ENCODE measurements around the gene DISC1.
A peak's percentile ranks its signal among the peaks of the same experiment; 100 is the strongest.
"Not testable (repeated sequence)": the region's sequence is repeated elsewhere in the genome, so short reads cannot be mapped to it uniquely, and the experiment has no call there.

The DISC1 gene

DNA sequence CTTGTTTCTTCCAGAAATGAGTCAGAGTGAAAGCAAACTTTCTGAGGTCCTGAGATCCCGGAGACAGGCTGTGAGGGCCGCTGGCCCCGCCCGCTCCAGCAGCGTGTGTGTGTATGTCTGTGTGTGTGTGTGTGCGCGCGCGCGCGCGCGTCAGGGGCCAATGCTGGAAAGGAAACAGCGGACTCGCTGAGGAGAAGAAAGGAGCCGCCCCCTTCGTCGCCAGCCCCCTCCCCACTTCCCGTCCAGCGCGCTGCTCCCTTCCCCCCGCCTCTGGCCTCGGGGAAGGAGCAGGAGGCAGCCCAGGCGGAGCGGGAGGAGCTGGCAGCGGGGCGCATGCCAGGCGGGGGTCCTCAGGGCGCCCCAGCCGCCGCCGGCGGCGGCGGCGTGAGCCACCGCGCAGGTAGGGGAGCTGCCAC lies at the start of gene DISC1:
Gene DISC1, plus strand, starts transcription at position 256 of the 416 bp plus-strand sequence. Its CDS starts 78 bp downstream, at position 334.
- DNase-seq (ENCODE audit: low read depth in 2 of 3, low spot score in 1 of 3), result peak in 2 of 3 donors; percentile 42 to 52

DNA sequence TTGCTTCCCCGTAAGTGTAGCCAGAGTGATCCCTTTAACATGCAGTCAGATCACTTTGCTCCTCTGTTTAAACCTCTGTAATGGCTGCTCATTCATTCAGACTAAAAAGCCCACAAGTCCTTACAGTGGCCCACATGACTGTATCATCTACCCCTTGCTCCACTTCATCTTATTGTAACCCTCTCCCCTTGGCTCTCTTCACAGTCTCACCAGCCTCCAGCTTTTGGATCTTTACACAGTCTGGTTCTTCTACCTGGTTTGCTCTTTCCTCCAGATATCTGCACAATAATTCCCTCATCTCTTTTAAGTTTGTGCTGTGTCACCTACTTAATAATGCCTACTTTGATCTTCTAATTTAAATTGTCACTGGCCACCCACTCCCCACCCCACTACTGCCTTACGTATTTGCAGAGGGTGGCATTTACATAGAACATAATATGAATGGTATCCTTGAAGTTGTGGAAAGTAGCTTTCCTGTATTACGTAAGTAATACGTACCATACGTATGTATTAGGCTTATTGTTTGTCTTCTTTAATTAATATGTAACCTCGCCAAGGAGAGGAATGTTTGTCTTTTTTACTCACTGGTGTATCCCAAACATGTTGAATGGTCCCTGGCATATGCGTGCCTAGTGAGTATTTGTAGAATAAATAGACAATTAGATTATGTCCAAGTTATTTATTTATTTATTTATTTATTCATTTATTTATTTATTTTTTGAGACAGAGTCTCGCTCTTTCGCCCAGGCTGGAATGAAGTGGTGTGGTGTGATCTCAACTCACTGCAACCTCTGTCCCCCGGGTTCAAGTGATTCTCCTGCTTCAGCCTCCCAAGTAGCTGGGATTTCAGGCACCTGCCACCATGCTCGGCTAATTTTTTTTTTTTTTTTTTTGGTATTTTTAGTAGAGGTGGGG lies 49.5 kb upstream of the DISC1 start:
- DNase-seq (ENCODE audit: low read depth in 2 of 3, low spot score in 1 of 3), result no peak

DNA sequence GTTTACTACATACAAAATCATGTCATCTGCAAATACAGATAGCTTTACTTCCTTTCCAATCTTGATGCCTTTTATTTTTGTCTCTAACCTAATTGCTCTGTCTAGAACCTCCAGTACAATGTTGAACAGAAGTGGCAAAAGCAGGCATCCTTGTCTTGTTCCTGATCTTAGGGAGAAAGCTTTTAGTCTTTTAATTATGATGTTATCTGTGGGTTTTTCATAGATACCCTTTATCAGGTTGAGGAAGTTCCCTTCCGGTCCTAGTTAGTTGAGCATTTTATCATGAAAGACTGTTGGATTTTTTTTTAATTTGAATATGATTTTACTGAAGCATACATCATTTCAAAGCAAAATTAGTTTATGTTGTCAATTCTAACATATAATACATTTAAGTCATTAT lies 45.7 kb upstream of the DISC1 start:
- no peak for DNase-seq (ENCODE audit: low read depth in 2 of 3, low spot score in 1 of 3)

DNA sequence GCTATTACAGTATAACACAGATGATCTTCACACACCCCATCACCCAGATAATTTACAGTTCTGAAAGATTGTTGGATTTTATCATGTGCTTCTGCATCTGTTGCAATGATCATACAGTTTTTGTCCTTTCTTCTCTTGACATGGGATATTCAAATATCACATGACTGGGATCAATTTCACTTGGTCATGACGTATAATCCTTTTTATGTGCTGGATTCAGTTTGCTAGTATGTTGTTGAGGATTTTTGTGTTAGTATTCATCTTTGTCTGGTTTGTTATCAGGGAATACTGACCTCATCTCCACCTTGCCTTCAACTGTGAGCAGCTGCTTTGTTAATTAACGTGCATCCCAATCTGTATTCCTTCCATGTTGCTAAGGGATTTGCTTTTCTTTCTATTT lies 44.7 kb upstream of the DISC1 start:
- DNase-seq (ENCODE audit: low read depth in 2 of 3, low spot score in 1 of 3), result no peak

DNA sequence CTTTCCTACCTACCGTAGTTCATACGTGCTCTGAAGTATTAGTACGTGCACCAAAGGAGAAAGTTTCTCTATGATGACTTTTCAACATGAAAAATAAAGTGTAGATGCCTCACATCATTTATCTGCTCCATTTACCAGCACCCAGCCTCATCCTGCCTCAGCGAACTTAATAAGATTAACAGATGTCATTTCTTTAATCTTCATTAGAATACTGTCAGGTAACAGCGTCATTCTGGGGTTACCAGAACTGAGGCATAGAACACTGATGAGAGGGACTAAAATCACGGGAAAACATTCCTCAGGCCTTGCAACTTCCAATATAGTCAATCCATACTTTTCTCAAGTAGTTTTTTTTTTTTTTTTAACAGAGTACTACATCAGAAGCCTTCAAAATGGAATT lies 43.2 kb upstream of the DISC1 start:
- DNase-seq (ENCODE audit: low read depth in 2 of 3, low spot score in 1 of 3), result no peak

DNA sequence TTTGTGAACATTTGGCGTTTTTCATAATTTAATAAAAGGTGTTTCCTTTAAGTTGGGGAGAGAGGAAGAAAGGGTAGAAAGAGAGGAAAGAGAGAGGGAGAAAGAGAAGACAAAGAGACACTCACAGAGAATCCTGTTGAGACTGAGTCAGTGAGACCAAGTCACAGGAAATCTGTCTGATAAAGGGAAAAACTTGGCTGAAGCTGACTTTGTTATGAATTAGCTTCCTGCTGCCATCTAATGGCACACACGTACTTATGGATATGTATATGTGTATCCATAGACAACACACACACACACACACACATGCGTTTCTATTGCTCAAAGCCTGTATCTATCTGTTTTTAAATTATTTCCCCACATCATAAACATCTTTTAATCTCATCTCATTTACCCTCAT lies 42.5 kb upstream of the DISC1 start:
- DNase-seq (ENCODE audit: low read depth in 2 of 3, low spot score in 1 of 3), result no peak

DNA sequence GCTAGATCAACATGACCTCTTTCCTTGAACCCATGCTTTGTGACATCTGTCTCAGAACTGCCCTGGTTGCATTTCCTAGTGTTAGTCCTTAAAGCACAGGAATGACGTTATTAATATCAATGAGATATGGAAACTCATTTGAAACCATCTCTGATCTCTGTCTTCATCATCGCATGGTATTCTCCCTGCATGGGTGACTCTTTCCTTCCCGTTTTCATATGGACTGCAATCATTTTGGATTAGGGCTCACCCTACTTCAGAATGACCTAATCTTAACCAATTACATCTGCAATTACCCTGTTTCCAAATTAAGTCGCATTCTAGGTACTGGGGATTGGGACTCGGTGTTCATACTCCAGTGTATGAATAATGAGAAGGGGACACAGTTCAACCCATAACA lies 41.7 kb upstream of the DISC1 start:
- DNase-seq (ENCODE audit: low read depth in 2 of 3, low spot score in 1 of 3), result no peak

DNA sequence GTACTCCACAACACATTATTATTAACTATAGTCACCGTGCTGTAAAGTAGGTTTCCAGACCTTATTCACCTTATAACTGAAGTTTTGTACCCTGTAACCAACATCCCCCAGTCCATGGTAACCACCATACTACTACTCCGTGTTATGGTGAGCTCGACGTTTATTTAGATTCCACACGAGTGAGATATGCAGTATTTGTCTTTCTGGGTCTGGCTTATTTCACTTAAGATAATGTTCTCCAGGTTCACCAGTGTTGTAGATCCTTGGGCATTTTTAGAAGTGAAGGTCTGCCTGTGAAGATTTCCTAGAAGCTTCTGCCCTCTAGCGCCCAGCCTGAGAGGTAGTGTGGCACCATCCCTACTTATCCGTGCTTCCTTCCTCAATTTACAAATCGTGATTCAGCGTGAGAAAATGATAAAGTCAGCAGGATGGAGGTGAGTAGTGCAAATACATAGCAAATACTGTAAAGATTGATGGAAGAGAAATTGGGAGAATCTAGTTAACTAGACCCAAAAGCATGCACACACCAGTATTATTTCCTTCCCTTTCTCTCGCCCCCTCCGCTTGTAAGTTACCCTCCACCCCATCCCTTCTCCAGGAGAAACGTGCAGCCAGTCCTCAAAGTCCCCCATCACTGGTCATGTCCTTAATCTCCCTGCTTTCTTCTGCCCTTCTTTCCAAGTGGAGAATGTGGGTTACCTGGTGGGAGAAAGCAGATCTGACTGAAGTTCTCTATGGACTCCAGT lies 36.0 kb upstream of the DISC1 start:
- peak in 2 of 3 donors; percentile 15 to 34 for DNase-seq (ENCODE audit: low read depth in 2 of 3, low spot score in 1 of 3)

DNA sequence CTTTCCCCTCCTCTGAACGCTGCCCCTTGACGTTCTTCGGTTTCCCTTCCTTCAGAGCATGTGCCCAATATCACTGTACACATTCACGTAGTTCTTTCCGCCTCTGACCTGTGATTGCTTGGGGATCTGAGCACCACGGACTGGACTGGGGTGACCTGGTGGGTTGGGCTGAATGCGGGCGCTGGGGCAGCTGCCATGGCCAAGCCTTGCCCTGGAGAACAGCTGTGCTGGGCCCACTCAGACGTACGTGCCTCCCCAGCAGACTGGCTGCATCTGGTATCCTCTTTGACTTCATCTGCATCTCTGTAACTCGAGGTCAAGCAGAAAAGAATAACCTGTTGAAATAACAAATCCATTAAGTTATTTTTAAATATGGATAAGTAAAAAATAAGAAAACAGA lies 35.1 kb upstream of the DISC1 start:
- no peak for DNase-seq (ENCODE audit: low read depth in 2 of 3, low spot score in 1 of 3)

DNA sequence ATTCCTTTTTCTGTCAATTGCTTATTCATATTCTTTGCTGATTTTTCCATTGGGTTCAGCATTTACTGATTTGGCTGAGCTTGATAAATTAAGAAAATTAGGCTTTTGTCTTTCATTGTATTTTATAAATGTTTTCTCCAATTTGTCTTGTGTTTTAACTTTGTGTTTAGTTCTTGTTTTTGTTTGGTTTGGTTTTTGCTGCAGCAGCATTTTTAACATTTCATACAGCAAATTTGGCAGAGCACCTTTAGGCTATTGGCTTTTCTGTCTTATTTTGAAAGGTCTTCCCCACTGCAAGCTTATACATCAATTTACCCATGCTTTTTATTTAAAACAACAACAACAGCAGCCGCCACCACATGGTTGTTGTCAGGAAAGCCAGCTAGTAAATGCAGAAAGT lies 33.8 kb upstream of the DISC1 start:
- DNase-seq (ENCODE audit: low read depth in 2 of 3, low spot score in 1 of 3), result no peak

DNA sequence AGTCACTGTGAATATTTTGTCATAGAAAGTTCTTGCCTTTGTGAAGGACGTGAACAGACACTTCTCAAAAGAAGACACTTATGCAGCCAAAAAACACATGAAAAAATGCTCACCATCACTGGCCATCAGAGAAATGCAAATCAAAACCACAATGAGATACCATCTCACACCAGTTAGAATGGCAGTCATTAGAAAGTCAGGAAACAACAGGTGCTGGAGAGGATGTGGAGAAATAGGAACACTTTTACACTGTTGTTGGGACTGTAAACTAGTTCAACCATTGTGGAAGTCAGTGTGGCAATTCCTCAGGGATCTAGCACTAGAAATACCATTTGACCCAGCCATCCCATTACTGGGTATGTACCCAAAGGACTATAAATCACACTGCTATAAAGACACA lies 33.3 kb upstream of the DISC1 start:
- DNase-seq (ENCODE audit: low read depth in 2 of 3, low spot score in 1 of 3), result not testable (repeated sequence)

DNA sequence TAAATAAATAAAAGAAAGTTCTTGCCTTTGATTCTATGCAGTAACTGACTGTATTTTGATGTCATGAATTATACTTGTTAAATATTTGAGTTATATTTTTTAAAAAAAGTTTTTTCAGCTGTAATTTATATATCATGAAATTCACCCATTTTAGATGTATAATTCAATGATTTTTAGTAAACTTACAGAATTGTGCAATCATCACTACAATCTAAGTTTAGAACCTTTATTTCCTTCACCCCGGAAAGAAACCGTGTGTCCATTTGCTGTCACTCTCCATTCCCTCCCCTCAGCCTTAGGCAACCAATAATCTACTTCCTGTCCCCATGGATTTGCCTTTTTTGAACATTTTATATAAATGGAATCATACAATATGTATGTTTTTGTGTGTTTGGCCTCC lies 32.5 kb upstream of the DISC1 start:
- DNase-seq (ENCODE audit: low read depth in 2 of 3, low spot score in 1 of 3), result no peak

DNA sequence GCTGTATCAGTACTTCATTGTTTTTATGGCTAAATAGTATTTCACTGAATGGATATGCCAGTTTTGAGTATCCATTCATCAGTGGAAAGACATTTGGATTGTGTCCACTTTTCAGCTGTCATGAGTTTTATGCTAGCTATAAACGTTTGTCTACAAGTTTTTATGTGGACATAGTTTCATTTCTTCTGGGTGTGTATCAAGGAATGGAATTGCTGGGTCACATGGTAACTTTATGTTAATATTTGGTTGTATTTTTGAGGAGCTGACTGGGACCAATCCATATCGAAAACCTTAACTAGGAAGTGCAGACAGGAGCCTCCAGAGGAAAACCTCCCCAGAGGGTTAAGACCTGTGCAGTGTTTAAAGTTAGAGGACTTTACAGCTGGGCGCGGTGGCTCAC lies 31.8 kb upstream of the DISC1 start:
- no peak for DNase-seq (ENCODE audit: low read depth in 2 of 3, low spot score in 1 of 3)

DNA sequence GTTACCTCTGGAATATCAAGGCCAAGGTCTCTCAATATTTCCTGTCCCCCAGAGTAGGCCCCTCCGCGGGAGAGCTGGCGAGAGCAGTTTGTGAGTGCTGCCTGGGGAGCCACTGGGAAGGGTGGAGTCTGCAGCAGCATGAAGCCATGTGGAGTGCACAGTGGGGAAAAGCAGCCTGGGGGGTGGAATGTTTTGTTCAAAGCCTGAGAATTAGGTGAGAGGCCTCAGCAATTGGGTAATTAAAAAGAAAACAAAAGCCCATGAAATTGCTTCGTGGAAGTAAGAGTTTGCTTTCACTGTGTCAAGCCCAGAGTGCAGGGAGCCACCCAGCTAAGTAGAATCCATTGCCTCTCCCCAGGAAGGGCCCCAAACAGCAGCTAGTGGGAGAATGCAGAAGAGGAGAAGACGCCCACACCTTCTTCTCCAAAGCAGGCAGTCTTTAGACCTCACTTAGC lies 30.2 kb upstream of the DISC1 start:
- no peak for DNase-seq (ENCODE audit: low read depth in 2 of 3, low spot score in 1 of 3)

DNA sequence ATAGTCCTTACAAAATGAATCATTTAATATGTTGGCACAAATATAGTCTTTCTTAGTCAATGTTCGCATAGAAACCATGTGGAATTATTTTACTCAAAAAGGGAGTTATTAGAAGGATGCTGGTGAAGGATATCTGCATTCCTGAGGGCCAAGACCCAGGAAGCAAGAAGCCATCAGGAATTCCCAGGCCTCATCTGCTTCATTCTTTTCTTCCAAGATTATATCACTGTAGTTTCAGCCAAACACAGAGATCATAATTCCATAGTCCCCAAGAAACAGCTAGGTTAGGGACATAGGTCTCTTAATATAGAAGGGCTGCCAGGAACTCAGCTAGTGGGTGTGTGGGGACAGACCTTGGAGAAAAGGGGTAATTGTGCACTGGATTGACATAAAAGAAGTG lies 28.6 kb upstream of the DISC1 start:
- no peak for DNase-seq (ENCODE audit: low read depth in 2 of 3, low spot score in 1 of 3)

DNA sequence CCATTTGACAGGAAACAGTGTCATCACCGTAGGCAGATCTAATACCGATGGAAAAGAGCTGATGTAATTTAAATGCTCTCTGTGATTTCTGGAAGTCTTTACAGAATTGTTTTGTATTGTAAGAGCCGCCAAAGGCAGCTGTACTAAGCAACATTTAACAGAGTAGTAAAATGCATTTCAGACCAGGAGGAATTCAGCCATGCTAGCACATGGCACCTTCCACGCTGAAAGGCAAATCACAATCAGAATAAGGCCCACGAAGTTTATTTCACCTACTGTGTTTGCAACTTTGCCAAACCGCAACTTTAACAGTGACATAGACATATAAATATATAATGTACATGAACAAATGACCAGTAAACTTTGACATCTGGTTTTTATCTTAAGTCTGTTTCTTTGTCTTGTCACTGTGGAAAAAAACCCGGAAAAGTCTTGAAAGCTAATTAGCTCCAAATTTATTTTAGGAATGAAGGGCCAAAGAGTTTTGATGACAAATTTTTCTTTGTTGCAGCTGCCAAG lies 26.1 kb upstream of the DISC1 start:
- DNase-seq (ENCODE audit: low read depth in 2 of 3, low spot score in 1 of 3), result no peak

DNA sequence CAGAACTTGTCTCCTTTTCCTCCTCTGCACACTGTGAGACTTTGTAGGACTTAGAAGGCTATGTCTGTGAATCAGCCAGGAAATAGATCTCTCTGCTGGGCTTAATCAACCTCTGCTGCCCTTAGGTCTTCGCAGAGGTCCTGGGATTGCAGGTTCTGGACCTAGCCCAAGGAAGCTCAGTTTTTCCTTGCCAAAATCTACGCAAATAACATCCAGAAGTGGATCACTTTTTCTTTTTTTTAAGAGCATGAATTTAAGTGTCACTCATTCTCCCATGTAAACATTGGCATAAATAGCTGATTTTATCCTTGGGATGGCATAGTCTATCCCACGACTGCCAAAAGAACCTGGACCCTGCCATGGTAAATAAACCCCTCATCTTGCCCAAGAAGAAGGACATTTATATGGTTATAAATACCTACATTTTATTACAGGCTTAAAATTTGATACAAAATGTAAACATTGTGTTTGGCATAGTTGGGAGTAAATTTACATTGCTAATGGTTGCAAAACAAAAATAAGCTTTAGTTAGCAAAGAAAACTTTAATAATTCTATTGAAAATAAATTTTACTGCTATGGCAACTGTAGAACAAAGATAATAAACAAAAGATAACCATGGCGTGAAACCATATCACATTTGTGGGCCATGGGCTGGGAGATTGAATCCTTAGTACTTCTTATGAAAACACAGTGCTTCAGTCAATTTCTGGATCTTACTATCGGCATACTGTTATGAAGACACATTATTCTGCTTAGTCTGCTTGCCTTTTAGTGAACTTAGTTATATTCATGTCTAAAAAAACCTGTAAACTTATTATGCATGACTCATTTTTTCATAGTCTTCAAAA lies 24.5 kb upstream of the DISC1 start:
- DNase-seq (ENCODE audit: low read depth in 2 of 3, low spot score in 1 of 3), result no peak

DNA sequence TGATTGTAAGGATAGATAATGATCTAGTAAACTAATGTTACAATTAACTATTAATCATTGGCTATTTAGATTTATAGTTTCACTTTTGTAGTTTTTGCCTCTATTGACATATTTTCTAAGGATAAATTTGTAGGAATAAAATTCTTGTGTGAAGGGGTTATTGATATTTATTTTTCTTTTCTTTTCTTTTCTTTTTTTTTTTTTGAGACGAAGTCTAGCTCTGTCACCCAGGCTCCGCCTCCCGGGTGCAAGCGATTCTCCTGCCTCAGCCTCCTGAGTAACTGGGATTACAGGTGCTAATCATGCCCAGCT lies 24.0 kb upstream of the DISC1 start:
- no peak for DNase-seq (ENCODE audit: low read depth in 2 of 3, low spot score in 1 of 3)

DNA sequence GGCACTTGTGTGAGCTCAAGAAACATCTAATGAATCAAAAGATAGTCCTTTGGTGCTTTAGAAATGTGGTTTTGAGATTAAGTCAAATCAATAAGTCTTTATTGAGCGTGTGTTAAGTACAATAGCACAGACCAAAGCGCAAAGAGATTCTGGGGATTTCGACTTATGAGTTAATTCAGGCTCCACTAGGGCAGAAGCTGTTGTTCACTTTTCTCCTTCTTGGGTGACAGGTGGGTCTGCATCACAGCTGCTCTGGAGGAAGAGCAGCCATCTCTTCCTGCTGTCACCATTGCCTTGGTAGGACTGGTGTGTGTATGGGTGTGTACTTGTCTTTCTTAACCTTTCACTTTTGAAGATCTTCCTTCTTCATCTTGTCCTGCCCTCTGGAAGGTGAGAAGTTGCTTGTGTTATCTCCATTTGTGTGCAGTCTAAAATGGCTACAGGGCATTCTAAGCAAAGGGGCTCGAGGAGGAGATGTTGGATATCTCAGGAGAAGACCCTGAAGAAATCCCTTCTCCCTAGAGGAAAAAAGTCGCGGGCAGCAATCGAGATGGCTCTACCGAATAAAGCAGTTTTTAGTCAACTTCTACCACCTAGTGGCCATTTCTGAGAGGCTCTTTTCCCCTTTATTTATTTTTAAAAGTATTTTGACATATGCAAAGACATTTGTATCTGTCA lies 22.9 kb upstream of the DISC1 start:
- no peak for DNase-seq (ENCODE audit: low read depth in 2 of 3, low spot score in 1 of 3)

DNA sequence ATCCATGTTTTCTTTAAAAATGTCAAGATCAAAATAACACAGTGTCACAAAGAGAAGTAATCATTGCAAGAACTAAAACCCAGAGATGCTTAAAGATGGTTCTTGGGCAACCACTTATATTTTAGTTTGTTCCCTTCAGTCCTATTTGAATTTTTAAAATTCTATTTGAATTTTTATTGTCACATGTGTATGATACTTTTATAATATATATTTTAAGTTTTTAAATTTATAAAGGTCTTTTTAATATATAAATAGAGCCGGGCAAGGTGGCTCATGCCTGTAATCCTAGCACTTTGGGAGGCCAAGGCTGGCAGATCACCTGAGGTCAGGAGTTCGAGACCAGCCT lies 22.3 kb upstream of the DISC1 start:
- DNase-seq (ENCODE audit: low read depth in 2 of 3, low spot score in 1 of 3), result no peak
